Mucosa of rectum (tissue), 2 donors: Measurements from ENCODE around the gene CHMP5.

Experiments used
- H3K27ac ChIP-seq, 2 donors: one replicate each; pipeline ENCODE4 v1.7.0; 2013; ENCODE audit warnings: inconsistent platforms in 2 of 2, low read depth in 2 of 2, low read length in 2 of 2
- H3K27me3 ChIP-seq, 2 donors: one replicate each; pipeline ENCODE4 v1.7.0; 2013; ENCODE audit warnings: low read length in 2 of 2; ENCODE audit not compliant: control insufficient read depth in 2 of 2, insufficient read depth in 2 of 2
- H3K36me3 ChIP-seq, 2 donors: one replicate each; pipeline ENCODE4 v1.7.0; 2013; ENCODE audit warnings: low read length in 2 of 2; ENCODE audit not compliant: control insufficient read depth in 2 of 2, insufficient read depth in 2 of 2
- H3K4me1 ChIP-seq, 2 donors: one replicate each; pipeline ENCODE4 v1.7.0; 2013; ENCODE audit warnings: low read length in 2 of 2, mild to moderate bottlenecking in 1 of 2; ENCODE audit not compliant: control insufficient read depth in 2 of 2, insufficient read depth in 2 of 2
- H3K4me3 ChIP-seq, 2 donors: one replicate each; pipeline ENCODE4 v1.7.0; 2013; ENCODE audit warnings: low read length in 2 of 2
- H3K9ac ChIP-seq, 2 donors: one replicate each; pipeline ENCODE4 v1.7.0; 2013; ENCODE audit warnings: low read length in 2 of 2, low read depth in 1 of 2, mild to moderate bottlenecking in 1 of 2
- H3K9me3 ChIP-seq, 2 donors: one replicate each; pipeline ENCODE4 v1.7.0; 2013; ENCODE audit warnings: low read length in 2 of 2; ENCODE audit not compliant: control insufficient read depth in 2 of 2
- donor health status: healthy.
- donor health status: Normal muscosa, but diverticular disease.

Gene CHMP5

DNA sequence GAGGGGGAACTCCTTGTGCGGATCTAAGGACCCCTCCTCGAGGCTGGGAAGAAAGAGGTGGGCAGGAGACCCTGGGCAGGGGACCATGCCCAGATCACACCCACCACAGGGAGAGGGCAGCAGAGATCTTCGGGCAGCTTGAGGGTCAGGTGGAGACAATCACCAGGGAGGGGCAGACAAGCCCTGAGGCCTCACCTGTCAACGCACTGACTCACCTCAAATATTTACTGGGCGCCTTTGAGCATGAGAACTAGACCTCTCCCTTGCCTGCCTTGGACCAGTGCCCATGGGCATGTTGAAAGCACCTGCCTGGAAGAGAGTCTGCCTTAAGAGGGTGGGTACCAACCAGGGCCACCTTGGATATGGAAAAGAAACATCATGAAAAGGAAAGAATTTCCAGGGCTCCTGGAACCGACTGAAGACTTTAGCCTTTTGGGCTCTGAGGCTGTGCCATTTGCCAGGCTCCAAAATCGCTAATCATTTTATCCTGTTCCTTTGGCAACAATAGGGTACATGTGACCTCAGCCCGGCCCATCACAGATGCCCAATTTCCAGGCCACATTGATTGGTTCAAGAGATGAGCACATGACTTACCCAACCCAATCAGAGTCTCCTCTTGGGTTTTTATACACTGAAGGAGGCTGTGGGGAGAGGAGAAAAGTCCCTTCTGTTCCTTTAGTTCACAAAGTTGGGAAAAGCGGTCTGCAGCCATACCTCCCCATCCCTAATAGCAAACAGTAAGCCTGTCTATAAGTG lies 35.3 kb upstream of the CHMP5 start:
- peaks cover 31 to 33% of the 10 kb centered on the region in 2 donors for H3K4me1 ChIP-seq
- no peaks in the 10 kb centered on the region for H3K9me3 ChIP-seq
- no peak overlapping the region for H3K4me3 ChIP-seq
- peak overlapping the region; percentile 83 for H3K27ac ChIP-seq
- no peaks in the 10 kb centered on the region for H3K27me3 ChIP-seq
- no peaks in the 10 kb centered on the region for H3K36me3 ChIP-seq
- peak overlapping the region; percentile 41 to 53 for H3K9ac ChIP-seq

DNA sequence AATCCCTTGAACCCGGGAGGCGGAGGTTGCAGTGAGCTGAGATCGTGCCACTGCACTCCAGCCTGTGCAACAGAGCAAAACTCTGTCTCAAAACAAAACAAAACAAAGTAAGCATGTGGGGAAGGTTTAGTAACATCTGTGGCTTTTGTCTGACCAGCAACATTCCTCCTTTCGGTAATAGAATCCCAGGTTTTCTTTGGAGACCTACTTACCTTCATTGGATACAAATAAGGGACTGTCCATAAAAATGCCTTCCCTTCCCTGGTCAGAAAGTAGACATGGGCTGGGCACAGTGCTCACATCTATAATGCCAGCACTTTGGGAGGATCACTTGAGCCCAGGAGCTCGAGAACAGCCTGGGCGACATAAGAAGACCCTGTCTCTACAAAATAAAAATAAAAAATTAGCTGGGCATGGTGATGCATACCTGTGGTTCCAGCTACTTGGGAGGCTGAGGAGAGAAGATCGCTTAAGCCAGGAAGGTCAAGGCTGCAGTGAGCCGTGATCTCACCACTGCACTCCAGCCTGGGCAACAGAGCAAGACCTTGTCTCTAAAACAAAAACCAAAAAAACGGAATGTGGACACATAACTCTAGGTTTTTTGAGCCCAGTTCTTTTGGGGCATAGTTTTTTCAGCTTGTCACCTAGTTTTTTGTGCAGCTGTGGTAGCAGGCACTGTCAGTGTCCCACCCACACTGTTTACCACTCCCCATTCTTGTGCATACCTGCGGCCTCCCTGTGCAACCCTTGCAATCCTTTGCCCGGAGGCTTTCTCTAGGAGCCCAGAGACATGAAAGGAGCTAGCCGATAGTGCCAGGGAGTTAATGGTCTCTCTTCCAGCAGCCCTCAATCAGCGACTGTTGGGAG lies 33.9 kb upstream of the CHMP5 start:
- Histone ChIP-seq H3K4me1 (peaks cover 33 to 41% of the 10 kb centered on the region in 2 donors), H3K4me3 (no peak overlapping the region), H3K9ac (no peak overlapping the region), H3K9me3 (no peaks in the 10 kb centered on the region), H3K36me3 (no peaks in the 10 kb centered on the region), H3K27ac (no peak overlapping the region), H3K27me3 (no peaks in the 10 kb centered on the region)

GRCh38 chr9:33231623-33231942 lies 33.3 kb upstream of the CHMP5 start:
- Histone ChIP-seq H3K9ac (no peak overlapping the region), H3K4me3 (no peak overlapping the region), H3K27ac (no peak overlapping the region), H3K4me1 (peaks cover 32 to 40% of the 10 kb centered on the region in 2 donors), H3K36me3 (no peaks in the 10 kb centered on the region), H3K9me3 (no peaks in the 10 kb centered on the region), H3K27me3 (no peaks in the 10 kb centered on the region)

DNA sequence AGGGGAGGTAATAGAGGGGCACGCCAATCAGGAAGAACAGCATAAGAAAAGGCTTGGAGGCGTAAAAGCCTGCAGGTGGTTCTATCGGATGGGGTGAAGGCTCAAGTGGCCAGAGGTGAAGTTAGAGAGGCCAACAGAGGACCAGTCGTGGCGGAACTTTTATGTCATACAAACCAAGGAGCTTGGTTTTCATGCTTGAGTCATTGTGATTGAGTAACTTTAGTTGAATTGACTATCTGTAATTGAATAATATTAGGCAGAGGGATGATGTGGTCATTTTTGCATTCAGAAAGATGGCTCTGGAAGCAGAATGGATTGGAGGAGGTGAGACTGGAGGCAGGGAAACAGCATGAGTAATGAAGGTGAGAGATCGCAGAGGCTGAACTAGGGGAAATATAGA lies 32.0 kb upstream of the CHMP5 start:
- Histone ChIP-seq H3K27ac (no peak overlapping the region), H3K9me3 (no peaks in the 10 kb centered on the region), H3K27me3 (no peaks in the 10 kb centered on the region), H3K4me3 (no peak overlapping the region), H3K4me1 (peaks cover 32 to 40% of the 10 kb centered on the region in 2 donors), H3K9ac (no peak overlapping the region), H3K36me3 (no peaks in the 10 kb centered on the region)

GRCh38 chr9:33233626-33234342 lies 31.1 kb upstream of the CHMP5 start:
- no peaks in the 10 kb centered on the region for H3K9me3 ChIP-seq
- peak overlapping the region; percentile 89 to 91 for H3K27ac ChIP-seq
- no peaks in the 10 kb centered on the region for H3K27me3 ChIP-seq
- peaks cover 30 to 38% of the 10 kb centered on the region in 2 donors for H3K4me1 ChIP-seq
- H3K36me3 ChIP-seq = no peaks in the 10 kb centered on the region
- H3K9ac ChIP-seq = peak overlapping the region; percentile 52 to 55
- H3K4me3 ChIP-seq = peak overlapping the region; percentile 2 to 17

GRCh38 chr9:33234511-33235467 lies 30.1 kb upstream of the CHMP5 start:
- Histone ChIP-seq H3K27me3 (no peaks in the 10 kb centered on the region), H3K4me3 (peak overlapping the region in 1 of 2 donors; percentile 17), H3K9me3 (no peaks in the 10 kb centered on the region), H3K9ac (peak overlapping the region; percentile 52 to 55), H3K27ac (peak overlapping the region; percentile 89 to 91), H3K36me3 (no peaks in the 10 kb centered on the region), H3K4me1 (peaks cover 23 to 38% of the 10 kb centered on the region in 2 donors)

DNA sequence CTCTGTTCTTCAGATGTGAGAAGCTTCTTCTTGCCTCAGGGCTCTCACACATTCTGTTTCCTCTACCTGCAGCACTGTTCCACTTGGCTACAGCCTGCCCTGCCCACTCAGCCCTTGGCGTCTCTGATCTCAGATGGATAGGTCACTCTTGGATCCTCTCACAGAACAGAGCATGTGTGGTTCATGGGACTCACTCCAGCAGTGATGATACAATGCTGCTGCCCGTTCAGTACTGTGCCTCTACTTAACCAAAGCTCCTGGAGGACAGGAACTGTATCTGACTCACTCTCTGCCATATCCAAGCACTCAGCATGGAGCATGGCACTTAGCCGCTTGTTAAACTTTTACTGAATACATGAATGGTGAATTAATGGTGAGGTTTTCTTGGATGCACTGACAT lies 28.3 kb upstream of the CHMP5 start:
- Histone ChIP-seq H3K4me3 (no peak overlapping the region), H3K36me3 (no peaks in the 10 kb centered on the region), H3K9me3 (no peaks in the 10 kb centered on the region), H3K27ac (no peak overlapping the region), H3K27me3 (no peaks in the 10 kb centered on the region), H3K9ac (no peak overlapping the region), H3K4me1 (peaks cover 17 to 40% of the 10 kb centered on the region in 2 donors)

GRCh38 chr9:33239921-33240320 lies 24.9 kb upstream of the CHMP5 start, which contains the start of gene SPINK4:
TSS of gene SPINK4 (plus strand) at chr9:33240167. CDS start at chr9:33240209, 42 bp downstream.
- Histone ChIP-seq H3K36me3 (no peaks in the 10 kb centered on the region), H3K4me3 (peak within 1 kb of the TSS; percentile 10 to 22), H3K4me1 (peaks cover 6 to 29% of the 10 kb centered on the region in 2 donors), H3K27me3 (no peaks in the 10 kb centered on the region), H3K27ac (peak within 1 kb of the TSS; percentile 60 to 68), H3K9ac (peak within 1 kb of the TSS in 1 of 2 donors; percentile 28), H3K9me3 (no peaks in the 10 kb centered on the region)

GRCh38 chr9:33241298-33241697 lies 23.6 kb upstream of the CHMP5 start:
- Histone ChIP-seq H3K4me1 (peaks cover 4 to 20% of the 10 kb centered on the region in 2 donors), H3K27me3 (no peaks in the 10 kb centered on the region), H3K36me3 (no peaks in the 10 kb centered on the region), H3K4me3 (peak overlapping the region in 1 of 2 donors; percentile 10), H3K27ac (peak overlapping the region; percentile 60 to 68), H3K9me3 (no peaks in the 10 kb centered on the region), H3K9ac (peak overlapping the region in 1 of 2 donors; percentile 28)
